ENCODE data around the gene BEND4.
A peak's percentile ranks its signal among the peaks of the same experiment; 100 is the strongest.
"Not testable (repeated sequence)": the region's sequence is repeated elsewhere in the genome, so short reads cannot be mapped to it uniquely, and the experiment has no call there.

The BEND4 gene

GRCh38 chr4:42152507-42153504 lies at the start of gene BEND4:
Gene BEND4, minus strand, starts transcription at chr4:42152655. Its CDS starts 512 bp downstream, at chr4:42152143.
- in situ Hi-C loops (cut with HindIII; ENCODE audit: low pct_unique_long_range_greater_than_20kb, low sequenced_read_pairs): no loop called here
- no peak for TF ChIP-seq JUND (IDR thresholded peaks at IDR 0.05; ENCODE audit: low read depth)
- DNase-seq (ENCODE audit: low read depth in 1 of 2, low spot score in 1 of 2): no peak

- in situ Hi-C loops (cut with HindIII; ENCODE audit: low pct_unique_long_range_greater_than_20kb, low sequenced_read_pairs): no loop called here
- DNase-seq (ENCODE audit: low read depth in 1 of 2, low spot score in 1 of 2): no peak
- no peak for TF ChIP-seq JUND (IDR thresholded peaks at IDR 0.05; ENCODE audit: low read depth)
Measured at GRCh38 chr4:42197341-42197740, 44.9 kb upstream of the BEND4 start.

- in situ Hi-C loops (cut with HindIII; ENCODE audit: low pct_unique_long_range_greater_than_20kb, low sequenced_read_pairs): no loop called here
- no peak for DNase-seq (ENCODE audit: low read depth in 1 of 2, low spot score in 1 of 2)
- no peak for TF ChIP-seq JUND (IDR thresholded peaks at IDR 0.05; ENCODE audit: low read depth)
Measured at GRCh38 chr4:42172921-42173320, 20.5 kb upstream of the BEND4 start.

GRCh38 chr4:42172128-42172790 lies 19.8 kb upstream of the BEND4 start:
- TF ChIP-seq JUND (IDR thresholded peaks at IDR 0.05; ENCODE audit: low read depth): no peak
- no peak for DNase-seq (ENCODE audit: low read depth in 1 of 2, low spot score in 1 of 2)
- in situ Hi-C loops (cut with HindIII; ENCODE audit: low pct_unique_long_range_greater_than_20kb, low sequenced_read_pairs): no loop called here

GRCh38 chr4:42167709-42168108 lies 15.3 kb upstream of the BEND4 start:
- DNase-seq (ENCODE audit: low read depth in 1 of 2, low spot score in 1 of 2): no peak
- TF ChIP-seq JUND (IDR thresholded peaks at IDR 0.05; ENCODE audit: low read depth): no peak
- in situ Hi-C loops (cut with HindIII; ENCODE audit: low pct_unique_long_range_greater_than_20kb, low sequenced_read_pairs): no loop called here

GRCh38 chr4:42166186-42166585 lies 13.7 kb upstream of the BEND4 start:
- in situ Hi-C loops (cut with HindIII; ENCODE audit: low pct_unique_long_range_greater_than_20kb, low sequenced_read_pairs); DNase-seq (ENCODE audit: low read depth in 1 of 2, low spot score in 1 of 2): not testable (repeated sequence)

- no peak for TF ChIP-seq JUND (IDR thresholded peaks at IDR 0.05; ENCODE audit: low read depth)
- DNase-seq (ENCODE audit: low read depth in 1 of 2, low spot score in 1 of 2): peak; percentile 18 to 83
- in situ Hi-C loops (cut with HindIII; ENCODE audit: low pct_unique_long_range_greater_than_20kb, low sequenced_read_pairs): no loop called here
Measured at GRCh38 chr4:42159271-42160001, 7.0 kb upstream of the BEND4 start.

- in situ Hi-C loops (cut with HindIII; ENCODE audit: low pct_unique_long_range_greater_than_20kb, low sequenced_read_pairs): no loop called here
- TF ChIP-seq JUND (IDR thresholded peaks at IDR 0.05; ENCODE audit: low read depth): no peak
- no peak for DNase-seq (ENCODE audit: low read depth in 1 of 2, low spot score in 1 of 2)
Measured at GRCh38 chr4:42151568-42152506, 618 bp downstream of the BEND4 start.

GRCh38 chr4:42150653-42151567 lies 1.5 kb downstream of the BEND4 start:
- no peak for TF ChIP-seq JUND (IDR thresholded peaks at IDR 0.05; ENCODE audit: low read depth)
- DNase-seq (ENCODE audit: low read depth in 1 of 2, low spot score in 1 of 2): no peak
- in situ Hi-C loops (cut with HindIII; ENCODE audit: low pct_unique_long_range_greater_than_20kb, low sequenced_read_pairs): no loop called here

- no peak for DNase-seq (ENCODE audit: low read depth in 1 of 2, low spot score in 1 of 2)
- in situ Hi-C loops (cut with HindIII; ENCODE audit: low pct_unique_long_range_greater_than_20kb, low sequenced_read_pairs): no loop called here
Measured at GRCh38 chr4:42149004-42149403, 3.5 kb downstream of the BEND4 start.

GRCh38 chr4:42148425-42148824 lies 4.0 kb downstream of the BEND4 start:
- in situ Hi-C loops (cut with HindIII; ENCODE audit: low pct_unique_long_range_greater_than_20kb, low sequenced_read_pairs): no loop called here
- no peak for DNase-seq (ENCODE audit: low read depth in 1 of 2, low spot score in 1 of 2)
- TF ChIP-seq JUND (IDR thresholded peaks at IDR 0.05; ENCODE audit: low read depth): no peak

More at GRCh38 chr4:42149004-42149403, 3.5 kb downstream of the BEND4 start:
- TF ChIP-seq JUND (IDR thresholded peaks at IDR 0.05; ENCODE audit: low read depth): no peak

All from T47D (cell line).